Caco-2 (cell line): Measurements from ENCODE around the gene RTTN. TPM values are rescaled to one million over a fixed set of nuclear protein-coding genes. Genes with fewer than 3 reads are reported as not detected.

Experiments
- BruUV-seq: library from RNA; stranded (reverse); fragments of 400-500 nt; replicated peaks from 2 replicates; lab custom pipeline; 2021; lab: Mats Ljungman, UMichigan
- CTCF ChIA-PET: fragments of 300-600 bp; sonication (Branson Sonifier 250); formaldehyde crosslinking; loops from one replicate; lab custom pipeline; 2022; ENCODE audit warnings: antibody characterized with exemption; lab: Charles Lee
- POLR2A ChIA-PET: fragments of 300-600 bp; sonication (Branson Sonifier 250); formaldehyde crosslinking; loops from one replicate; lab custom pipeline; 2022; ENCODE audit warnings: antibody characterized with exemption; lab: Charles Lee
- DNase-seq, 2 experiments: peaks; one replicate each; pipeline versions ENCODE4 v3.0.0 to v3.0.0-alpha.2; 2020 to 2022
- H3K27me3 ChIP-seq: replicated peaks from 2 replicates; pipeline ENCODE4 v1.6.0; 2011; ENCODE audit warnings: low read length; ENCODE audit not compliant: control insufficient read depth, insufficient read depth
- H3K36me3 ChIP-seq: 2 replicates; pipeline ENCODE4 v1.5.1; 2011; ENCODE audit warnings: low read length; ENCODE audit not compliant: control insufficient read depth, insufficient read depth
- H3K4me1 ChIP-seq: fragments of 250-450 bp; sonication (Bioruptor Pico); 2 replicates; pipeline ENCODE4 v1.5.1; 2020; ENCODE audit warnings: mild to moderate bottlenecking
- H3K4me3 ChIP-seq: 2 replicates; pipeline ENCODE4 v1.5.1; 2011; ENCODE audit warnings: low read depth, mild to moderate bottlenecking, control low read depth, low read length
- H3K9me3 ChIP-seq: fragments of 250-450 bp; sonication (Bioruptor Pico); 2 replicates; pipeline ENCODE4 v1.5.1; 2020; ENCODE audit warnings: mild to moderate bottlenecking, moderate library complexity
- H3K27ac Mint-ChIP-seq: one replicate; pipeline ENCODE4 v1.8.0; 2022; ENCODE audit warnings: mixed read lengths; ENCODE audit not compliant: unreplicated experiment
- H3K27me3 Mint-ChIP-seq: one replicate; pipeline ENCODE4 v1.8.0; 2022; ENCODE audit warnings: mixed read lengths; ENCODE audit not compliant: insufficient read depth, unreplicated experiment
- H3K36me3 Mint-ChIP-seq: one replicate; pipeline ENCODE4 v1.8.0; 2022; ENCODE audit warnings: mild to moderate bottlenecking, mixed read lengths; ENCODE audit not compliant: insufficient read depth, unreplicated experiment
- H3K4me1 Mint-ChIP-seq: one replicate; pipeline ENCODE4 v1.8.0; 2022; ENCODE audit warnings: low read depth, mixed read lengths; ENCODE audit not compliant: unreplicated experiment
- H3K4me3 Mint-ChIP-seq: one replicate; pipeline ENCODE4 v1.8.0; 2022; ENCODE audit warnings: mild to moderate bottlenecking, moderate library complexity, mixed read lengths; ENCODE audit not compliant: unreplicated experiment
- H3K9me3 Mint-ChIP-seq: one replicate; pipeline ENCODE4 v1.8.0; 2022; ENCODE audit warnings: mixed read lengths; ENCODE audit not compliant: unreplicated experiment
- intact Hi-C: fragments of 100-400 bp; cut with micrococcal nuclease; formaldehyde crosslinking; loops from one replicate; pipeline ENCODE4 v1.10.0; 2022; ENCODE audit not compliant: unreplicated experiment
- total RNA-seq: library from RNA; stranded (reverse); gene quantifications from 2 replicates; pipeline ENCODE4 v1.2.3, GENCODE V29; 2022
- TF ChIP-seq, protein P1 (sequence below), 2 experiments: fragments of 200-600 bp in 1 of 2; IDR thresholded peaks; 1 replicate in 1 of 2; 2 replicates in 1 of 2; pipeline versions ENCODE4 v1.5.1 to v1.8.0; 2011 to 2022; ENCODE audit warnings: antibody characterized with exemption in 1 of 2, control low read depth in 1 of 2, inconsistent platforms in 1 of 2, low read depth in 1 of 2, low read length in 1 of 2, mild to moderate bottlenecking in 1 of 2, moderate library complexity in 1 of 2; ENCODE audit not compliant: insufficient read depth in 1 of 2, severe bottlenecking in 1 of 2, unreplicated experiment in 1 of 2

Gene RTTN
- total RNA-seq, 1 experiment from 2014 or later: 14.6 TPM

GRCh38 chr18:70183441-70183840 lies 22.0 kb downstream of the RTTN start:
- intact Hi-C loops: no loop called here
- TF ChIP-seq, protein P1, sequence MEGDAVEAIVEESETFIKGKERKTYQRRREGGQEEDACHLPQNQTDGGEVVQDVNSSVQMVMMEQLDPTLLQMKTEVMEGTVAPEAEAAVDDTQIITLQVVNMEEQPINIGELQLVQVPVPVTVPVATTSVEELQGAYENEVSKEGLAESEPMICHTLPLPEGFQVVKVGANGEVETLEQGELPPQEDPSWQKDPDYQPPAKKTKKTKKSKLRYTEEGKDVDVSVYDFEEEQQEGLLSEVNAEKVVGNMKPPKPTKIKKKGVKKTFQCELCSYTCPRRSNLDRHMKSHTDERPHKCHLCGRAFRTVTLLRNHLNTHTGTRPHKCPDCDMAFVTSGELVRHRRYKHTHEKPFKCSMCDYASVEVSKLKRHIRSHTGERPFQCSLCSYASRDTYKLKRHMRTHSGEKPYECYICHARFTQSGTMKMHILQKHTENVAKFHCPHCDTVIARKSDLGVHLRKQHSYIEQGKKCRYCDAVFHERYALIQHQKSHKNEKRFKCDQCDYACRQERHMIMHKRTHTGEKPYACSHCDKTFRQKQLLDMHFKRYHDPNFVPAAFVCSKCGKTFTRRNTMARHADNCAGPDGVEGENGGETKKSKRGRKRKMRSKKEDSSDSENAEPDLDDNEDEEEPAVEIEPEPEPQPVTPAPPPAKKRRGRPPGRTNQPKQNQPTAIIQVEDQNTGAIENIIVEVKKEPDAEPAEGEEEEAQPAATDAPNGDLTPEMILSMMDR (IDR thresholded peaks at IDR 0.05; ENCODE audit: insufficient read depth in 1 of 2, low read depth in 1 of 2, low read length in 1 of 2, severe bottlenecking in 1 of 2, unreplicated experiment in 1 of 2): no peak
- no TSS peak for BruUV-seq
- no peak for DNase-seq
- no peaks in the 10 kb centered on the region for H3K9me3 ChIP-seq
- H3K4me3 Mint-ChIP-seq: no peak overlapping the region
- peaks cover 14% of the 10 kb centered on the region for H3K36me3 Mint-ChIP-seq
- H3K27ac Mint-ChIP-seq: no peak overlapping the region
- peaks cover 25% of the 10 kb centered on the region; the same call in 1 of the 2 replicates for H3K4me1 ChIP-seq
- no peaks in the 10 kb centered on the region for H3K27me3 Mint-ChIP-seq
- peaks cover 17% of the 10 kb centered on the region for H3K4me1 Mint-ChIP-seq
- ChIA-PET CTCF (no interaction called here), POLR2A (no interaction called here)
- H3K36me3 ChIP-seq: no peaks in the 10 kb centered on the region
- H3K27me3 ChIP-seq: no peaks in the 10 kb centered on the region
- no peak overlapping the region for H3K4me3 ChIP-seq
- H3K9me3 Mint-ChIP-seq: no peaks in the 10 kb centered on the region

DNA sequence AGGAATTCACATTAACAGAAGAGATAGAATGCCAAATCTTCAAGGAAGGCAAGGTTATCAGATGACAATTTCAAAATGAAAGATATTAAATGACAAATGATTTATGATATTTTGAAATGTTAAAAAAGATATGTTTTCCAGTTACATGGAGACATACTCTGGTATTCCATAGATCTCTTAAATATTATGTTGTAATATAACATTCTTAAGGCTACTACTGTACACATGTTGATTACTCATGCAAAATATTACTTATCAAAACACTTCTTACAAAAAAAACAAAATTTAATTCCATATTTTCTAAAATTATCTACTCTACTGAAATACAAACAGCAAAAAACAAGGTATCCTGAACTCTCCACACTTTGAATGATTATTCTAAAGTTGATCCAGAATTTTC lies 22.9 kb downstream of the RTTN start:
- Histone ChIP-seq H3K27me3 (no peaks in the 10 kb centered on the region), H3K4me3 (no peak overlapping the region), H3K9me3 (no peaks in the 10 kb centered on the region), H3K4me1 (peaks cover 25% of the 10 kb centered on the region; the same call in 1 of the 2 replicates), H3K36me3 (no peaks in the 10 kb centered on the region)
- ChIA-PET POLR2A (no interaction called here), CTCF (no interaction called here)
- Mint-ChIP-seq H3K27me3 (no peaks in the 10 kb centered on the region), H3K4me1 (peaks cover 17% of the 10 kb centered on the region), H3K4me3 (no peak overlapping the region), H3K27ac (no peak overlapping the region), H3K36me3 (peaks cover 14% of the 10 kb centered on the region), H3K9me3 (no peaks in the 10 kb centered on the region)
- no peak for DNase-seq
- intact Hi-C loops: no loop called here
- BruUV-seq: no TSS peak
- TF ChIP-seq, protein P1 (IDR thresholded peaks at IDR 0.05; ENCODE audit: insufficient read depth in 1 of 2, low read depth in 1 of 2, low read length in 1 of 2, severe bottlenecking in 1 of 2, unreplicated experiment in 1 of 2): no peak

DNA sequence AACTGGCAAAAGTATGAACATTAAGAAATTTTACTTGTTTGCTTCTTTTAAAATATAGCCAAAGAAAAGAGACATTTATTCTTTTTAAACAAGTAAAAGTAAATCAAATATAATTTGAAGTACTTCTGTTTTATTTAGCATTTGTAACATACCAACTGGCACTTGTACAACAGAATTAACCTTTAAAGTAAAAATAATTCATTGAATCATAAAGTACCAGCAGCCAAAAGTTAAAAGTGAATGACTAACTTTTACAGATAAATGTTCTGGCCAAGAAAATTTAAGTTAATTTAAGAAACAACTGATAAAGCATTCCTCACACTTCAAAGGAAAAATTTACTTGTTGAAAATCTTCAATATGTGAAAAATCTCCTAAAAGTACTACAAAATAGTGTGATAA lies 23.8 kb downstream of the RTTN start:
- no peak overlapping the region for H3K27ac Mint-ChIP-seq
- TF ChIP-seq, protein P1 (IDR thresholded peaks at IDR 0.05; ENCODE audit: insufficient read depth in 1 of 2, low read depth in 1 of 2, low read length in 1 of 2, severe bottlenecking in 1 of 2, unreplicated experiment in 1 of 2): no peak
- DNase-seq: no peak
- Histone ChIP-seq H3K4me1 (peaks cover 25% of the 10 kb centered on the region; the same call in 1 of the 2 replicates), H3K27me3 (no peaks in the 10 kb centered on the region), H3K4me3 (no peak overlapping the region), H3K36me3 (no peaks in the 10 kb centered on the region), H3K9me3 (no peaks in the 10 kb centered on the region)
- intact Hi-C loops: loop anchor here (1.0 kb wide), 2 partner anchors 14 to 250 kb away; no protein-coding TSS in a partner anchor
- no peaks in the 10 kb centered on the region for H3K27me3 Mint-ChIP-seq
- no peaks in the 10 kb centered on the region for H3K9me3 Mint-ChIP-seq
- peaks cover 17% of the 10 kb centered on the region for H3K4me1 Mint-ChIP-seq
- ChIA-PET POLR2A (no interaction called here), CTCF (no interaction called here)
- BruUV-seq: no TSS peak
- H3K4me3 Mint-ChIP-seq: no peak overlapping the region
- H3K36me3 Mint-ChIP-seq: peaks cover 14% of the 10 kb centered on the region
